ENCODE results near the gene TNS1. TPM values are rescaled to one million over a fixed set of nuclear protein-coding genes. Genes with fewer than 3 reads are reported as not detected.

Gene TNS1
- total and polyA plus RNA-seq, 2 donors from 2014 or later, result 44.8 to 471 TPM

DNA sequence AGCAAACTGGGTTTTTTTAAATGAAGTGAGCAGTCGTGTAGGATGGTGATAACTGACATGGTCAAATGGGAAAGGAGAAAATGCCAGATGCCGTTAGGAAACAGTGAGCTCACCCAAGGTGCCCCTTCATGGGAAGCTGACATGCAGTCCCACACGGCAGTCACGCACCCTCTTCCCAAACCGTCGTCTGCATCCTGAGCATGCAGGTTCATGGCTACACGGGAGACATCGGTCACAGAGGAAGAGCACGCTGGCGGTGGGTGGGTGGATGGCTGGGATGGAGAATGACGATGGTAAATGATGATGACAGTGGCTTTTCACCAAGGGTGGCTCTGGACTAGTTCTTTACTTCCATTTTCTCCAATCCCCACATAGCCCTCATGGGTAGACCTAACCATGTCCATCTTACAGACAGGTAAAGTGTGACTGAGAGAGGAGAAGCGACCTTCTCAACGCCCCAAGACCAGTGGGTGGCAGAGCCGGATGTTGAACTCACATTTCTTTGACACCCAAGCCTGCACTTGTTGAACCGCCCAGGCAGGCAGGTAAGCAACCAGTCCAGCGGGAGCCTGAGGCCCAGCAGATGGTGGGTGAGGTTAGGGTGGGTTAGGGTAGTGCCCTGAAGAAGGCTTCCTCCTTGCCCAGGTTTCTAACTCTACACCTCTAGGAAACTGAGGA is 44.5 kb downstream of the TNS1 start:
- intact Hi-C loops (cut with DNase I), result no loop called here
- FAIRE-seq (no peak), DNase-seq (peak in 2 of 5 donors; percentile 30 to 48)
- TF ChIP-seq, protein P1, sequence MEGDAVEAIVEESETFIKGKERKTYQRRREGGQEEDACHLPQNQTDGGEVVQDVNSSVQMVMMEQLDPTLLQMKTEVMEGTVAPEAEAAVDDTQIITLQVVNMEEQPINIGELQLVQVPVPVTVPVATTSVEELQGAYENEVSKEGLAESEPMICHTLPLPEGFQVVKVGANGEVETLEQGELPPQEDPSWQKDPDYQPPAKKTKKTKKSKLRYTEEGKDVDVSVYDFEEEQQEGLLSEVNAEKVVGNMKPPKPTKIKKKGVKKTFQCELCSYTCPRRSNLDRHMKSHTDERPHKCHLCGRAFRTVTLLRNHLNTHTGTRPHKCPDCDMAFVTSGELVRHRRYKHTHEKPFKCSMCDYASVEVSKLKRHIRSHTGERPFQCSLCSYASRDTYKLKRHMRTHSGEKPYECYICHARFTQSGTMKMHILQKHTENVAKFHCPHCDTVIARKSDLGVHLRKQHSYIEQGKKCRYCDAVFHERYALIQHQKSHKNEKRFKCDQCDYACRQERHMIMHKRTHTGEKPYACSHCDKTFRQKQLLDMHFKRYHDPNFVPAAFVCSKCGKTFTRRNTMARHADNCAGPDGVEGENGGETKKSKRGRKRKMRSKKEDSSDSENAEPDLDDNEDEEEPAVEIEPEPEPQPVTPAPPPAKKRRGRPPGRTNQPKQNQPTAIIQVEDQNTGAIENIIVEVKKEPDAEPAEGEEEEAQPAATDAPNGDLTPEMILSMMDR (IDR thresholded peaks at IDR 0.05; ENCODE audit: borderline replicate concordance, extremely low read depth, insufficient read depth), result no peak
- Histone ChIP-seq H3K27me3 (ENCODE audit: control insufficient read depth, insufficient read depth, low read length) (no peaks in the 10 kb centered on the region), H3K4me1 (ENCODE audit: control insufficient read depth in 2 of 3, insufficient read depth in 2 of 3, low read depth in 1 of 3, low read length in 3 of 3) (peaks cover 0 to 41% (median 29%) of the 10 kb centered on the region in 3 donors), H3K9me3 (ENCODE audit: control insufficient read depth in 2 of 3, insufficient read depth in 1 of 3, low read length in 3 of 3) (no peaks in the 10 kb centered on the region), H3K36me3 (ENCODE audit: control insufficient read depth in 2 of 3, insufficient read depth in 3 of 3, low read length in 3 of 3) (no peaks in the 10 kb centered on the region), H3K27ac (ENCODE audit: low read depth in 2 of 2, low read length in 2 of 2) (no peak overlapping the region), H3K9ac (ENCODE audit: low read length in 3 of 3) (no peak overlapping the region), H3K4me3 (ENCODE audit: low read length in 3 of 3) (no peak overlapping the region)

DNA sequence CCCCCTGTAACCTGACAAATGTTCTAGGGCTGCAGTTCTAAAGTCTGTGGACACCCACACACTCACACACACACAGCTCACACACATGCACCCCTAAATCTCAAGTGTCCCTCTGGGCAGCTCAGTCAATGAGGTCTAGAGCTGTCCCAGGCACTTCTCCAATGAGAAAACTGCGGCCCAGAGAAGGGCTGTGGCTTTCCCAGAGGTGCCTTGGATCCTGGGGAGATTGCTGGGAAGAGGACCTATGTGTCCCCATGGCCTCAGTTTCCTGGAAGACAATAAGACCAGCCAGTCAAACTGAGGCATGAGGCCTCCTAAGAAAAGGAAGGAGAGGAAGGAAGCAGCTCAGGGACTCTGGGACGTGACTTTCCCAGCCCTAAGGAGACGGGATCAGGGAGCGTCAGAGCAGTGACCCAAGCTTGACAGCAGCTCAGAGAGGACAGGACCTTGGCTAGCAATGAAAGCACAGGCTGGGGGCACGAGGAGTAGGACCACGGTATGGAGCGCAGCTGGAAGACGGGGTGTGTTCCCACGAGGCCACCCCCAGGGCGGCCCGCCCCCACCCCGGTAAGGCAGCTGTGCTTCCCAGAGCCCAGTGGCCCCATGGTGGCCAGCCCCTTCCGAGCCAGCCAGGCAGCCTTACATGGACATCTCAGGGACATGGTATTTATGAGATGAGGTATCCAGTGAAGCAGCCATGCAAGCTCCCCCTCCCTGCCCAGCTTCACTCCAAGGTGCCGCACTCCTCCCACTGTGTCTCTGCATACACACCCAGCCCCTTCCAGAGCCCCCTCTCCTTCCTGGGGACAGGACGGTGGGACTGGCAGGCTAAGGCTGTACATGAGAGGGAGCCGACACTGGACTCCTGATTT is 46.0 kb downstream of the TNS1 start:
- TF ChIP-seq, protein P1 (IDR thresholded peaks at IDR 0.05; ENCODE audit: borderline replicate concordance, extremely low read depth, insufficient read depth), result no peak
- peak in 2 of 5 donors; percentile 47 to 84 for DNase-seq
- H3K4me3 ChIP-seq (ENCODE audit: low read length in 3 of 3), result no peak overlapping the region
- peak overlapping the region in 1 of 3 donors; percentile 38 for H3K9ac ChIP-seq (ENCODE audit: low read length in 3 of 3)
- H3K27ac ChIP-seq (ENCODE audit: low read depth in 2 of 2, low read length in 2 of 2), result peak overlapping the region in 1 of 2 donors; percentile 4
- H3K9me3 ChIP-seq (ENCODE audit: control insufficient read depth in 2 of 3, insufficient read depth in 1 of 3, low read length in 3 of 3), result no peaks in the 10 kb centered on the region
- peaks cover 0 to 49% (median 39%) of the 10 kb centered on the region in 3 donors for H3K4me1 ChIP-seq (ENCODE audit: control insufficient read depth in 2 of 3, insufficient read depth in 2 of 3, low read depth in 1 of 3, low read length in 3 of 3)
- no peaks in the 10 kb centered on the region for H3K36me3 ChIP-seq (ENCODE audit: control insufficient read depth in 2 of 3, insufficient read depth in 3 of 3, low read length in 3 of 3)
- no peak for FAIRE-seq
- intact Hi-C loops (cut with DNase I), result no loop called here
- no peaks in the 10 kb centered on the region for H3K27me3 ChIP-seq (ENCODE audit: control insufficient read depth, insufficient read depth, low read length)

DNA sequence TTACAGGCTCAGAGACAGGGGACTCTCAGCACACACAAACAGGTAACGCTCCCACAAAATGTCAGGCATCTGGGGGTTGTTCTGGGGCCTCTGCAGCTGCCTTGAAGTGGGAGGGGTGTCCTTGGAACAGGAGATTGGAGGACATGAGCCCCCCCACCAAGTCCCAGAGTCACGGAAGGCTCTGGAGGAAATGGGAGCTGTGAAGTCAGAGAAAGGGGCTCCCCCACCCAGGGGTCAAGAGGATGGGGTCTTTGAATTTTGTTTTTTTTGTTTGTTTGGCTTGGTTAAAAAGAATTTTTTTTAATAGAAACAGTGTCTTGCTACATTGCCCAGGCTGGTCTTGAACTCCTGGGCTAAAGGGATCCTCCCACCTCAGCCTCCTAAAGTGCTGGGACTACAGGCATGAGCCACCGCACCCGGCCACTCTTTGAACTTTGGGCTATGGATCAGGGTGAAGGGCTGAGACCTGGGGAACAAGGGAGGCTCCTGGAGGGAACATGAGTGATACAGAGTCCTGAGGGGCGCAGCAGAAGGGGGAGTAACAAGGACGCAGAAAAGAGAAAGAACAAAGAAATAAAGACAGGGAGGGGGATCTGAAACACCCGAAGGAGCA is 46.8 kb downstream of the TNS1 start:
- Histone ChIP-seq H3K27ac (ENCODE audit: low read depth in 2 of 2, low read length in 2 of 2) (peak overlapping the region; percentile 75 to 93), H3K9ac (ENCODE audit: low read length in 3 of 3) (peak overlapping the region in 1 of 3 donors; percentile 53), H3K9me3 (ENCODE audit: control insufficient read depth in 2 of 3, insufficient read depth in 1 of 3, low read length in 3 of 3) (no peaks in the 10 kb centered on the region), H3K4me3 (ENCODE audit: low read length in 3 of 3) (no peak overlapping the region), H3K27me3 (ENCODE audit: control insufficient read depth, insufficient read depth, low read length) (no peaks in the 10 kb centered on the region), H3K4me1 (ENCODE audit: control insufficient read depth in 2 of 3, insufficient read depth in 2 of 3, low read depth in 1 of 3, low read length in 3 of 3) (peaks cover 0 to 56% (median 48%) of the 10 kb centered on the region in 3 donors), H3K36me3 (ENCODE audit: control insufficient read depth in 2 of 3, insufficient read depth in 3 of 3, low read length in 3 of 3) (no peaks in the 10 kb centered on the region)
- FAIRE-seq, result no peak
- peak in 1 of 5 donors; percentile 36 for DNase-seq
- intact Hi-C loops (cut with DNase I), result no loop called here
- TF ChIP-seq, protein P1 (IDR thresholded peaks at IDR 0.05; ENCODE audit: borderline replicate concordance, extremely low read depth, insufficient read depth), result no peak
